DOHH2 (cell line): Measurements from ENCODE around the gene SGTB.

Source experiments
- EZH2phosphoT487 ChIP-seq: fragments of 200-600 bp; sonication (generic); IDR thresholded peaks from 2 replicates; pipeline ENCODE4 v1.6.1; 2017; ENCODE audit warnings: borderline replicate concordance, mild to moderate bottlenecking, antibody characterized with exemption, low read length, moderate library complexity, mixed read lengths
- TF ChIP-seq, protein P1 (sequence below): fragments of 200-600 bp; sonication (generic); IDR thresholded peaks from one replicate; pipeline ENCODE4 v1.5.1; 2014; ENCODE audit warnings: antibody characterized with exemption, mild to moderate bottlenecking, low read depth, low read length; ENCODE audit not compliant: poor library complexity, severe bottlenecking

DNA sequence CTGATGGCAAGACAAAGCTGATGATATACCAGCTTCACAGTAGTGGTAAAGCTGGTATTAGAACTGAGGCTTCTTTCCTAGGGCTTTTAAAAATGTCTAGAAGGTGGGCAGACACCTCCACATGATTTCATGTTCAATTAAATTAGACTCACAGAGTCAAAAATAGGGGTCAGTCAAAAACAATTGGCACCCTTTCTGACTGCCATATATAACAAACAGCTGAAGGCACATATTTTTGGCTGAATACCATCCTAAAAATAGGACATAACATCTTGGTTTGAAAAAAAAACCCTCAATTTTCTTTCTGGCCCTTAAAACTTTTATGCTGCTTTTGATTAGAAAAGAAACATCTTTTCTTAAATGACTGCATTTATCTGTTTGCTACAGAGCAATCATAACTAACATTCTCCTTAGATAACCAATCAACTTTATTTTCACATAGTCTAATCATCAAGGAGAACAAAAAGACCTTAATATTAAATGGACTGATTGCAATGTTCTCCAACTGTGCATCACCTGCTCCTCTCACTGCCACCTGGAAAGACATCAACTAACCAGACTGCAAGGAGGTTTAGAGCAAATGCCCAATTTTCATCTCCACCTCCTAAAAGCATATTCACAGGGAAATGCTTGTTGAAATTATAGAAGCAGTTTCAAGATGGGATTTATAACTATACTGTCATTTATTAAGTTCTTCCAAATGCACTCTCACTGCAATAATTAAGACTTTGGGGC is 3.2 kb downstream of the SGTB start:
- TF ChIP-seq, protein P1, sequence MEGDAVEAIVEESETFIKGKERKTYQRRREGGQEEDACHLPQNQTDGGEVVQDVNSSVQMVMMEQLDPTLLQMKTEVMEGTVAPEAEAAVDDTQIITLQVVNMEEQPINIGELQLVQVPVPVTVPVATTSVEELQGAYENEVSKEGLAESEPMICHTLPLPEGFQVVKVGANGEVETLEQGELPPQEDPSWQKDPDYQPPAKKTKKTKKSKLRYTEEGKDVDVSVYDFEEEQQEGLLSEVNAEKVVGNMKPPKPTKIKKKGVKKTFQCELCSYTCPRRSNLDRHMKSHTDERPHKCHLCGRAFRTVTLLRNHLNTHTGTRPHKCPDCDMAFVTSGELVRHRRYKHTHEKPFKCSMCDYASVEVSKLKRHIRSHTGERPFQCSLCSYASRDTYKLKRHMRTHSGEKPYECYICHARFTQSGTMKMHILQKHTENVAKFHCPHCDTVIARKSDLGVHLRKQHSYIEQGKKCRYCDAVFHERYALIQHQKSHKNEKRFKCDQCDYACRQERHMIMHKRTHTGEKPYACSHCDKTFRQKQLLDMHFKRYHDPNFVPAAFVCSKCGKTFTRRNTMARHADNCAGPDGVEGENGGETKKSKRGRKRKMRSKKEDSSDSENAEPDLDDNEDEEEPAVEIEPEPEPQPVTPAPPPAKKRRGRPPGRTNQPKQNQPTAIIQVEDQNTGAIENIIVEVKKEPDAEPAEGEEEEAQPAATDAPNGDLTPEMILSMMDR, result no peak
- TF ChIP-seq EZH2phosphoT487, result no peak
